Kidney (tissue), 14 donors: ENCODE data around the gene PLA2G15. TPM values are rescaled to one million over a fixed set of nuclear protein-coding genes. Genes with fewer than 3 reads are reported as not detected.

Source experiments
- DNase-seq, 5 donors: peaks; one replicate each; pipeline ENCODE4 v3.0.0-alpha.2; 2013 to 2020
- FAIRE-seq: peaks from 2 replicates; lab custom pipeline; 2012; peaks lifted over from hg19 to GRCh38; lab: Jason Lieb, UNC
- H3K27ac ChIP-seq, 2 donors: one replicate each; pipeline ENCODE4 v1.7.0; 2013; ENCODE audit warnings: low read depth in 2 of 2, low read length in 2 of 2, inconsistent platforms in 1 of 2
- H3K27me3 ChIP-seq: one replicate; pipeline ENCODE4 v1.7.1; 2013; ENCODE audit warnings: low read length, inconsistent platforms; ENCODE audit not compliant: control insufficient read depth, insufficient read depth
- H3K36me3 ChIP-seq, 3 donors: one replicate each; pipeline versions ENCODE4 v1.7.0 to v1.7.1; 2013; ENCODE audit warnings: low read length in 3 of 3, control low read depth in 1 of 3, inconsistent platforms in 1 of 3; ENCODE audit not compliant: insufficient read depth in 3 of 3, control insufficient read depth in 2 of 3
- H3K4me1 ChIP-seq, 3 donors: one replicate each; pipeline versions ENCODE4 v1.7.0 to v1.7.1; 2013; ENCODE audit warnings: low read length in 3 of 3, inconsistent platforms in 1 of 3, low read depth in 1 of 3; ENCODE audit not compliant: control insufficient read depth in 2 of 3, insufficient read depth in 2 of 3
- H3K4me3 ChIP-seq, 3 donors: one replicate each; pipeline versions ENCODE4 v1.7.0 to v1.8.1; 2013; ENCODE audit warnings: low read length in 3 of 3, control low read depth in 1 of 3, inconsistent platforms in 1 of 3
- H3K9ac ChIP-seq, 3 donors: one replicate each; pipeline versions ENCODE4 v1.7.0 to v1.7.1; 2013; ENCODE audit warnings: low read length in 3 of 3, control low read depth in 1 of 3, inconsistent platforms in 1 of 3
- H3K9me3 ChIP-seq, 3 donors: one replicate each; pipeline versions ENCODE4 v1.7.0 to v1.7.1; 2013; ENCODE audit warnings: low read length in 3 of 3, control low read depth in 1 of 3, inconsistent platforms in 1 of 3; ENCODE audit not compliant: control insufficient read depth in 2 of 3, insufficient read depth in 1 of 3
- intact Hi-C: fragments of 100-400 bp; cut with DNase I; formaldehyde crosslinking; loops from one replicate; pipeline ENCODE4 v1.11.1; 2022
- polyA plus RNA-seq: library from polyadenylated mRNA; stranded (reverse); fragments of 350-450 nt; fragmentation: Illumina TruSeq; extraction: RNeasy Lipid Tissue Mini Kit (QIAGEN cat#74804); gene quantifications from one replicate; pipeline ENCODE4 v1.2.3, GENCODE V29; 2014; ENCODE audit warnings: low read depth, low replicate concordance; ENCODE audit not compliant: insufficient read depth
- total RNA-seq: library from RNA; stranded (reverse); fragmentation: NEBNext Ultra II Directional; extraction: Animal tissue kit (Norgen Biotek cat#: 25700); gene quantifications from one replicate; pipeline ENCODE4 v1.2.1, GENCODE V29; 2021
- TF ChIP-seq, protein P1 (sequence below): IDR thresholded peaks from 3 replicates; pipeline ENCODE4 v1.5.1; 2012; ENCODE audit warnings: mild to moderate bottlenecking, moderate library complexity, borderline replicate concordance; ENCODE audit not compliant: insufficient read depth; ENCODE audit errors: extremely low read depth
- donor health status: control.
- donor health status: control.
- donor health status: control.
- donor health status: control.
- donor health status: control.
- donor health status: DM: yes; HTN: yes; CAD: no.
- donor health status: Normal renal cell carcinoma (clear cell type).

PLA2G15 gene
- total and polyA plus RNA-seq, 2 donors from 2014 or later, result 35.1 to 44.4 TPM

DNA sequence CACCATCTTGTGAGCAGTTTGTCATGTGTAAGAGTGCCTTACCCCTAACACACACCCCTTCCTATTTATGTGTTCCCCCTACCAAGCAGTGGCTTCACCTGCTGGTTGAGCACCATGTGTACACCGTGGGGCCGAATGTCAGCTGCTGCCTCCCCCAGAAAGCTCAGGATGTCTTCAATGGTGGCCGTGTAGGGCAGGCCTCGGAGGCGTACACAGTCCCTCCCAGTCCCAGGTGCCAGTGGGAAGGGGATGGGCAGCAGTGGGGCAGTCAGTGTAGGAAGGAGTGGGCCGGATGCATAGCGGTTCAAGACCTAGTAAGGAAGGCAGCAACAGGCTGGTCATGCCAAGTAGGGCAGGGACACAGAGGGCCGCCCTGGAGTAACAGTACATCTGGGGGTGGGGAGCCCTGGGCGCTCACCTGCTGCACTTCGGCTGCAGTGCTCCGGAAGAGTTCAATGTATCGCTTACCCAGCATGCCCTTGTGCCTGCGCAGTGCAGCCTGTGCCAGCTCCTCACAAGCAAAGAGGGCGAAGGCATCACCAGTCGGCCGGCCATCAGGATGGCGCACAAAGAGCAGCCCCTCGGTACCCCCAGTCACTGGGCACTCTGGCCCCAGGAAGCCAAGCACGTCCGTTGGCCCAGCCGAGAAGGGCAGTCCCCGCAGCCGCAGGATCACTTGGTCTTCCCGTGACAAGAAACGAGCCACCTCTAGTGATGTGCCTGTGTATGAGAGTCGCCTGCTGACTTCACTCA, 13.6 kb upstream of the PLA2G15 start:
- peaks cover 6 to 26% (median 23%) of the 10 kb centered on the region in 3 donors for H3K4me1 ChIP-seq
- intact Hi-C loops, result no loop called here
- TF ChIP-seq, protein P1, sequence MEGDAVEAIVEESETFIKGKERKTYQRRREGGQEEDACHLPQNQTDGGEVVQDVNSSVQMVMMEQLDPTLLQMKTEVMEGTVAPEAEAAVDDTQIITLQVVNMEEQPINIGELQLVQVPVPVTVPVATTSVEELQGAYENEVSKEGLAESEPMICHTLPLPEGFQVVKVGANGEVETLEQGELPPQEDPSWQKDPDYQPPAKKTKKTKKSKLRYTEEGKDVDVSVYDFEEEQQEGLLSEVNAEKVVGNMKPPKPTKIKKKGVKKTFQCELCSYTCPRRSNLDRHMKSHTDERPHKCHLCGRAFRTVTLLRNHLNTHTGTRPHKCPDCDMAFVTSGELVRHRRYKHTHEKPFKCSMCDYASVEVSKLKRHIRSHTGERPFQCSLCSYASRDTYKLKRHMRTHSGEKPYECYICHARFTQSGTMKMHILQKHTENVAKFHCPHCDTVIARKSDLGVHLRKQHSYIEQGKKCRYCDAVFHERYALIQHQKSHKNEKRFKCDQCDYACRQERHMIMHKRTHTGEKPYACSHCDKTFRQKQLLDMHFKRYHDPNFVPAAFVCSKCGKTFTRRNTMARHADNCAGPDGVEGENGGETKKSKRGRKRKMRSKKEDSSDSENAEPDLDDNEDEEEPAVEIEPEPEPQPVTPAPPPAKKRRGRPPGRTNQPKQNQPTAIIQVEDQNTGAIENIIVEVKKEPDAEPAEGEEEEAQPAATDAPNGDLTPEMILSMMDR, result no peak
- no peak overlapping the region for H3K9ac ChIP-seq
- H3K27me3 ChIP-seq, result peaks cover 1% of the 10 kb centered on the region
- no peaks in the 10 kb centered on the region for H3K9me3 ChIP-seq
- H3K27ac ChIP-seq, result no peak overlapping the region
- H3K4me3 ChIP-seq, result no peak overlapping the region
- FAIRE-seq, result no peak
- H3K36me3 ChIP-seq, result peaks cover 0 to 31% (median 19%) of the 10 kb centered on the region in 3 donors
- peak in 1 of 5 donors; percentile 69 for DNase-seq

DNA sequence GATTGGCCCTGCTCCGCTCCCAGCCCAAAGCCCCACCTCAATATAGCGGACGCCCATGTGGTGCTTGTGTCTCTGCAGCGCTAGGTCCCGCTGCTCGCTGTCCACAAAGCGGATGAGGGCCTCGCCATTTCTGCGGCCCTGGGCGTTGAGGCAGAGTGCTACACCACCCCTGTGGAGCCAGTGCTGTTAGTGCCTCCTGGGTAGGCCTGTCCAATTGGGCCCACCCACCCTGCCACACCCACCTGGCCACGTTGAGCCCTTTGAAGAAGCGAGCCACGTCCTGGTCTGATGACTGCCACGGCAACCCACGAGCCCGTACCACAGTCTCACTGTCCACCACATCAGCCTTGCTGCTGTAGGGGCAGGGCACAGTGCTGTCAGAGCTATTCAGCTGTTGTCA, 12.8 kb upstream of the PLA2G15 start:
- FAIRE-seq (no peak), DNase-seq (peak in 1 of 5 donors; percentile 72)
- intact Hi-C loops, result no loop called here
- TF ChIP-seq, protein P1, result no peak
- peaks cover 6 to 25% (median 23%) of the 10 kb centered on the region in 3 donors for H3K4me1 ChIP-seq
- H3K4me3 ChIP-seq, result no peak overlapping the region
- no peak overlapping the region for H3K9ac ChIP-seq
- no peaks in the 10 kb centered on the region for H3K9me3 ChIP-seq
- peaks cover 3% of the 10 kb centered on the region for H3K27me3 ChIP-seq
- H3K36me3 ChIP-seq, result peaks cover 0 to 31% (median 18%) of the 10 kb centered on the region in 3 donors
- no peak overlapping the region for H3K27ac ChIP-seq

DNA sequence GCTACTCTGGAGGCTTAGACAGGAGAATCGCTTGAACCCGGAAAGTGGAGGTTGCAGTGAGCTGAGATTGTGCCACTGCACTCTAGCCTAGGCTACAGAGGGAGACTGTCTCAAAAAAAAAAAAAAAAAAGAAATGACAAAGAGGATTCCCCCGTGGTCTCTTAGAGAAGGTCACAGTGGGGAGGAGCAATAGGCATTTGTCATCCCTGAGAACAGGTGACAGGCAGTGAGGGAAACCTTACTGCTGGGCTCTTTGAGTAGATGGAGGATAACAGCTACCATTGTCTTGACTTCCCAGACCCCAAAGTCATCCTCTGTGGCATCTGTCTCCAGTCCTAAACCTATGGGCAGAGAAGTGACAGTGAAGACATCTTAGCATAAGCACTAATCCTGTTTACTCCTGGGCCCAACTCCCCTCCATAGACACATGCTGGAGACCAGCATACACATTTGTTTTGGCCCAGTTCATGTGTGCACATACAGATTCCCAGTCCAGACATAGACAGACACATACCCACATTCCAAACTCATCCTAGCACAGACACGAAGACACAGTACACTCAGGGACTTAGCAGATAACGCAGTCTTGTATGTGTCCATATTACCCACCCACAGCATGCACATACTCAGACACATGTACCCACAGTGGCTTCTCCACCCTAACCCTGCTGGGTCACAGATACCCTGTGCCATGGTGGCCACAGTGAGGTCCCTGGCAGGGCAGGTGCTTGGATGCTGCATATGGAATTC, 11.9 kb upstream of the PLA2G15 start:
- H3K4me1 ChIP-seq, result peaks cover 6 to 23% (median 21%) of the 10 kb centered on the region in 3 donors
- H3K27ac ChIP-seq, result peak overlapping the region in 1 of 2 donors; percentile 70
- H3K9me3 ChIP-seq, result no peaks in the 10 kb centered on the region
- TF ChIP-seq, protein P1, result no peak
- no peak overlapping the region for H3K4me3 ChIP-seq
- peak overlapping the region in 1 of 3 donors; percentile 15 for H3K9ac ChIP-seq
- FAIRE-seq, result no peak
- intact Hi-C loops, result no loop called here
- H3K36me3 ChIP-seq, result peaks cover 0 to 31% (median 18%) of the 10 kb centered on the region in 3 donors
- DNase-seq, result no peak
- peaks cover 3% of the 10 kb centered on the region for H3K27me3 ChIP-seq
